Activated T-helper 17 cell treated with anti-CD3 and anti-CD28 coated beads, Interleukin-2, amount 50 U/mL, for 72 hours (primary cell): Measurements from ENCODE around the gene KIAA0825. TPM values are rescaled to one million over a fixed set of nuclear protein-coding genes. Genes with fewer than 3 reads are reported as not detected.

Experiments
- ATAC-seq: fragments of 150-1000 bp; cut with Tn5 transposase; replicated peaks from 2 replicates; pipeline ENCODE4 v1.10.0; 2021; ENCODE audit warnings: mild to moderate bottlenecking, moderate library complexity
- H3K27ac Mint-ChIP-seq: one replicate; pipeline ENCODE4 v1.8.0; 2022; ENCODE audit warnings: mixed read lengths
- H3K27me3 Mint-ChIP-seq: one replicate; pipeline ENCODE4 v1.8.0; 2022; ENCODE audit warnings: mixed read lengths
- H3K36me3 Mint-ChIP-seq: one replicate; pipeline ENCODE4 v1.8.0; 2022; ENCODE audit warnings: low read depth, mild to moderate bottlenecking, mixed read lengths
- H3K4me1 Mint-ChIP-seq: one replicate; pipeline ENCODE4 v1.8.0; 2022; ENCODE audit warnings: mixed read lengths
- H3K4me3 Mint-ChIP-seq: one replicate; pipeline ENCODE4 v1.8.0; 2022; ENCODE audit warnings: mild to moderate bottlenecking, mixed read lengths
- H3K9me3 Mint-ChIP-seq: one replicate; pipeline ENCODE4 v1.8.0; 2022; ENCODE audit warnings: mixed read lengths
- total RNA-seq, 2 donors: library from RNA; stranded (reverse); gene quantifications; one replicate each; pipeline ENCODE4 v1.2.3, GENCODE V29; 2022

Gene KIAA0825
- total RNA-seq, 2 donors from 2014 or later: 0.97 to 1.1 TPM

GRCh38 chr5:94281236-94281801 is 337.1 kb downstream of the KIAA0825 start:
- Mint-ChIP-seq H3K4me3 (no peak overlapping the region), H3K9me3 (no peaks in the 10 kb centered on the region), H3K27ac (no peak overlapping the region), H3K4me1 (no peaks in the 10 kb centered on the region), H3K36me3 (no peaks in the 10 kb centered on the region), H3K27me3 (no peaks in the 10 kb centered on the region)
- ATAC-seq: no peak

DNA sequence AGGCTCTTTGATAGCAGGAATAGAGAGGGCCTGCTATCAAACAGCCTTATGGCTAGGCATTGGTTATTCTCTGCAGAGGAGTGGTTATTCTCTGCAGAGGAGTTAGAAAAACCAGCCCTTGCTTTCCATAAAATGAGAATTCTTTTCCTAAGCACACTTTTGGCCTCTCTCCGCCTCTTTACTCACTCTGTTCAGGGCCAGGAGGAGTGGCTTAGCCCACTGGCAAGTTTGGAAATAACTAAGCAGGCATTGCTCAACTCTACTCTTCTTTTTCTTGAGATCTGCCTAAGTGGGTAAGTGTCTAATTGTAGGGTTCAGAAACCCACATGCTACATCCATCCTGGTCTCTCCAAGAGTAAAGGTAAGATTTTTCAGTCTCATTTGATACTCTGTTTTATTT is 341.7 kb downstream of the KIAA0825 start:
- no peaks in the 10 kb centered on the region for H3K27me3 Mint-ChIP-seq
- H3K4me3 Mint-ChIP-seq: no peak overlapping the region
- H3K9me3 Mint-ChIP-seq: no peaks in the 10 kb centered on the region
- no peaks in the 10 kb centered on the region for H3K36me3 Mint-ChIP-seq
- no peaks in the 10 kb centered on the region for H3K4me1 Mint-ChIP-seq
- no peak overlapping the region for H3K27ac Mint-ChIP-seq
- no peak for ATAC-seq

GRCh38 chr5:94276048-94276447 is 342.4 kb downstream of the KIAA0825 start:
- Mint-ChIP-seq H3K4me3 (no peak overlapping the region), H3K9me3 (no peaks in the 10 kb centered on the region)

GRCh38 chr5:94274707-94275106 is 343.7 kb downstream of the KIAA0825 start:
- ATAC-seq: no peak
- no peaks in the 10 kb centered on the region for H3K36me3 Mint-ChIP-seq
- H3K4me1 Mint-ChIP-seq: no peaks in the 10 kb centered on the region
- H3K9me3 Mint-ChIP-seq: peaks cover under 1% of the 10 kb centered on the region
- H3K27me3 Mint-ChIP-seq: no peaks in the 10 kb centered on the region
- H3K4me3 Mint-ChIP-seq: no peak overlapping the region
- H3K27ac Mint-ChIP-seq: no peak overlapping the region

More at GRCh38 chr5:94276048-94276447, 342.4 kb downstream of the KIAA0825 start:
- ATAC-seq: no peak
- Mint-ChIP-seq H3K27ac (no peak overlapping the region), H3K27me3 (no peaks in the 10 kb centered on the region), H3K36me3 (no peaks in the 10 kb centered on the region), H3K4me1 (no peaks in the 10 kb centered on the region)

DNA sequence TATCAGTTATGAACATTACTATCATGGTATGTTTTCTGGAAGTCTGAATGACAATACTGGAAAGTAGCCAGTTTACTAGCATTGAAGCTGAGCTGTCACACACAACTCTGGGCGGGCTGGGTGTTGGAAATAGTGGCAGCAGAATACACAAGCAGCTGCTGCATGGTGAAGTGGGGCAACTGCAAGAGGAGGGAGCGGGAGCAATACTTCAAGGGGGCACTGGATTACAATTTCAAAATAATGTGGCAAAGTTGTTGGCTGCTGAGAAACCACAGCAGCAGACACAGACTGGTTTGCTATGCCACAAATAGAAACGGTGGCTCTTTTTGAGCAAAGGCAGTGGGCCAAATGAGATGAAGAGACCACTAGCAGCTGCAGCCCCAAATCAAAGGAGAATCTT is 350.2 kb downstream of the KIAA0825 start:
- peaks cover 9% of the 10 kb centered on the region for H3K9me3 Mint-ChIP-seq
- ATAC-seq: no peak
- H3K4me3 Mint-ChIP-seq: no peak overlapping the region
- no peaks in the 10 kb centered on the region for H3K36me3 Mint-ChIP-seq
- no peaks in the 10 kb centered on the region for H3K27me3 Mint-ChIP-seq
- no peak overlapping the region for H3K27ac Mint-ChIP-seq
- no peaks in the 10 kb centered on the region for H3K4me1 Mint-ChIP-seq

DNA sequence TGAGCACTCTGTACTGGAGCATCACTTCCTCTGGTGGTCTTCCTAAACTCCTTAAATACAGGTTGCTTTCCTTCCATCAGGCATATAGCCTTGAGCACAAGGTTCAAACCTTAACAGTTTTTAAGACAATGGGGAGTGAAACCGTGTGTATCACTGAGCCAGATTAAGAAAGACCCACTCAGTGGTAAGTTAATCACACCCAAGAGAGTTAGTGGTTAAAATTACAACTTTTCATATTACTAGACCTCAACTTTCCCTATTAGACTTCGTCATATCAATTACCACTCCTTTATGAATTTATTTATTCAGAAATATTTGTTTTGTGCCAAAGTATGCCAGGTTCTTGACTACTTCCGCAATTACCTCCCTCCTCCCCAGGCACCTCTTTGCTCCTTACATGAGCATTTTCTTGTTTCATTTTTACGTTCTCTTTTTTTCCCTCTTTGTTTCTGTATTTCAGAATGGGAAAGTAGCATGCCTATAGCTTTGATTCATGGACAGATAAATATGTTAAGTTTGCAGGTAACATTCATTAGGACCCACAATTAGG is 351.0 kb downstream of the KIAA0825 start:
- ATAC-seq: no peak
- H3K4me1 Mint-ChIP-seq: no peaks in the 10 kb centered on the region

DNA sequence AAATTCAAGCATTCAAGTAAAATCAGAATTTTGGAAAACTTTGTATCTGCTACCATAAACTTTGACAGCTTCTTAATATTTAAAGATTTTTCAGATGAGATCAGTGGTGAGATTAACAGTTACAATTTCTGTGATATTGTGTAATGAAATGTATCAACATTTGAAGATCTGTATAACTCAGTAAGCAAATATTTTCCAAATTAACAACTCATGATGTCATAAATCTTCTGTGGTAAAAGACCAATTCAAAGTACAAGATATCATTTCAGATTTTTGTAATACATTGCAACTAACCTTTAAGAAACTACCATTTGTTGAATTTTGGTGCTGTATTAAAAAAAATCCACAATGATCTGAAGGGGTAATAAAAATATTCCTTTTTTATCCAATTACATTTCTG is 352.2 kb downstream of the KIAA0825 start:
- H3K27me3 Mint-ChIP-seq: no peaks in the 10 kb centered on the region
- H3K4me1 Mint-ChIP-seq: no peaks in the 10 kb centered on the region

More for the DNA sequence above, 351.0 kb downstream of the KIAA0825 start:
- Mint-ChIP-seq H3K4me3 (no peak overlapping the region), H3K36me3 (no peaks in the 10 kb centered on the region), H3K9me3 (peaks cover 9% of the 10 kb centered on the region), H3K27ac (no peak overlapping the region), H3K27me3 (no peaks in the 10 kb centered on the region)

DNA sequence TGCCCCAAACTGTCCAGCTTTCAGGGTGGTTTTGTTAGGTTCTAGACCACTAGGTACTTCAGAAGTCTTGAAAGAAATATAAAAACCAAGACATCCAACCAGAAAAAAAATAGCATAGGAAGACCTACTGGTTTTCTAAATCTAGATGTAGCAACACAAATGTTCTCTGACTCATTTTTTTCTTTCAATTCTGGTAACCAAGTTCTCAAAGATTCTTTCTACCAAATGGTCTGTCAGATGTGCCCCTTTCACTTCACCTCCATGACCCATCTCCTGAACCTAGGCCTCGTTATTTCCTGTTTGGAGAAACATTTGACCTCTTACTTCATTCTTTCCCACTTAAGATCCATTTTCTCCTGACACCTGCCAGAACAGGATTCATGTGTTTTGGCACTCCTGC is 355.3 kb downstream of the KIAA0825 start:
- Mint-ChIP-seq H3K36me3 (no peaks in the 10 kb centered on the region), H3K4me3 (no peak overlapping the region), H3K4me1 (no peaks in the 10 kb centered on the region), H3K9me3 (no peaks in the 10 kb centered on the region), H3K27ac (no peak overlapping the region), H3K27me3 (no peaks in the 10 kb centered on the region)
- no peak for ATAC-seq

More for the DNA sequence above, 352.2 kb downstream of the KIAA0825 start:
- Mint-ChIP-seq H3K4me3 (no peak overlapping the region), H3K9me3 (peaks cover 9% of the 10 kb centered on the region), H3K27ac (no peak overlapping the region), H3K36me3 (no peaks in the 10 kb centered on the region)
- no peak for ATAC-seq

DNA sequence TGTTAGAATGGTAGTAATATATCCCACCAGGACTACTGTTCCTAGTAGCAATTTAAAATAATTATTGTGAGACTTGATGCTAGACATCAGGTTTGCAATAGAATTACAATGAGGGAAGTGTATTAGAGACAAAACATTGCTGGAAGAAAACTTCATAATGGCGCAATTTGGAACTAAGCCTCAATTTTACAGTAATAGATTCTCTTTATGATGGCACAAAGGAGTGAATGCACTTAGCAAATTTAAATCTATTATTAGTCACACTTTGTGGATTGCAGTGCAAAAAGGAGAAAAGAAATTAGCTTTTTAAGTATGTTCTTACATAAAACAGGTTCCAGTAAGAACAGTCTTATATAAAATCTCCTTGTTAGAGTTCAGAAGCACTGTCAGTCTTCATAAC is 358.3 kb downstream of the KIAA0825 start:
- Mint-ChIP-seq H3K27me3 (no peaks in the 10 kb centered on the region), H3K4me1 (no peaks in the 10 kb centered on the region), H3K27ac (no peak overlapping the region), H3K9me3 (no peaks in the 10 kb centered on the region), H3K36me3 (no peaks in the 10 kb centered on the region), H3K4me3 (no peak overlapping the region)
- no peak for ATAC-seq

DNA sequence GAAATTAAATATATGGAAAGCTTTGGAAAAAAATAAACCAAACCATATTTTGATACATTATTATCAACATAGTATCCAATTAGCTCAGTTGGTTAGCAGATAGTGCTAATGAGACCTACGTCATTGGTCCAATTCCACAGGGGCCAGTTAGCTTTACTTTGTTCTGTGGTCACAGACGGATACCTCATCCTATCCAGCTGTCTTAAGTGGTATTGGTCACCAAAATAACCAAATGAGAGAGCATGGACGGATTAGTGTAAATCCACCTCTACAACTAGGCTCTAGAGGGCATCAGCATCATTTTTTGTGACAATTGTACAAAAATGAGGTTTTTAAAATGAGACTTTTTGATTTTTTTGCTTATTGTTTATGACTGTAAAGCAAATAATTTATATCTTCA is 364.2 kb downstream of the KIAA0825 start:
- Mint-ChIP-seq H3K36me3 (no peaks in the 10 kb centered on the region), H3K9me3 (no peaks in the 10 kb centered on the region), H3K4me3 (no peak overlapping the region), H3K27ac (no peak overlapping the region), H3K27me3 (no peaks in the 10 kb centered on the region), H3K4me1 (no peaks in the 10 kb centered on the region)
- ATAC-seq: no peak

- Mint-ChIP-seq H3K9me3 (no peaks in the 10 kb centered on the region), H3K4me1 (no peaks in the 10 kb centered on the region), H3K4me3 (no peak overlapping the region), H3K27ac (no peak overlapping the region), H3K27me3 (no peaks in the 10 kb centered on the region), H3K36me3 (no peaks in the 10 kb centered on the region)
- no peak for ATAC-seq
These were observed 367.4 kb downstream of the KIAA0825 start for GRCh38 chr5:94250985-94251384.

GRCh38 chr5:94249430-94249829 is 369.0 kb downstream of the KIAA0825 start:
- Mint-ChIP-seq H3K9me3 (no peaks in the 10 kb centered on the region), H3K27ac (no peak overlapping the region), H3K4me3 (no peak overlapping the region), H3K27me3 (no peaks in the 10 kb centered on the region), H3K4me1 (no peaks in the 10 kb centered on the region), H3K36me3 (no peaks in the 10 kb centered on the region)
- no peak for ATAC-seq

GRCh38 chr5:94248175-94248875 is 370.1 kb downstream of the KIAA0825 start:
- no peak overlapping the region for H3K27ac Mint-ChIP-seq
- no peaks in the 10 kb centered on the region for H3K4me1 Mint-ChIP-seq
- no peaks in the 10 kb centered on the region for H3K36me3 Mint-ChIP-seq
- H3K9me3 Mint-ChIP-seq: no peaks in the 10 kb centered on the region
- no peaks in the 10 kb centered on the region for H3K27me3 Mint-ChIP-seq
- H3K4me3 Mint-ChIP-seq: no peak overlapping the region
- no peak for ATAC-seq

- Mint-ChIP-seq H3K9me3 (no peaks in the 10 kb centered on the region), H3K27me3 (no peaks in the 10 kb centered on the region), H3K27ac (no peak overlapping the region), H3K36me3 (no peaks in the 10 kb centered on the region), H3K4me3 (no peak overlapping the region), H3K4me1 (no peaks in the 10 kb centered on the region)
- no peak for ATAC-seq
These were observed 372.8 kb downstream of the KIAA0825 start for GRCh38 chr5:94245608-94246007.

- no peak overlapping the region for H3K4me3 Mint-ChIP-seq
- H3K27me3 Mint-ChIP-seq: no peaks in the 10 kb centered on the region
- no peak for ATAC-seq
- H3K9me3 Mint-ChIP-seq: no peaks in the 10 kb centered on the region
- H3K27ac Mint-ChIP-seq: no peak overlapping the region
- no peaks in the 10 kb centered on the region for H3K36me3 Mint-ChIP-seq
- no peaks in the 10 kb centered on the region for H3K4me1 Mint-ChIP-seq
These were observed 373.5 kb downstream of the KIAA0825 start for GRCh38 chr5:94244921-94245320.
